IgD-negative memory B cell (primary cell): ENCODE data around the gene NPPC. TPM values are rescaled to one million over a fixed set of nuclear protein-coding genes. Genes with fewer than 3 reads are reported as not detected.
"Not testable (repeated sequence)": the region's sequence is repeated elsewhere in the genome, so short reads cannot be mapped to it uniquely, and the experiment has no call there.

Experiments
- H3K27ac Mint-ChIP-seq, 3 donors: one replicate each; pipeline ENCODE4 v1.8.0; 2020 to 2022; ENCODE audit warnings: mild to moderate bottlenecking in 3 of 3, mixed read lengths in 3 of 3, moderate library complexity in 1 of 3
- H3K27me3 Mint-ChIP-seq: one replicate; pipeline ENCODE4 v1.8.0; 2021; ENCODE audit warnings: mixed read lengths
- H3K36me3 Mint-ChIP-seq: one replicate; pipeline ENCODE4 v1.8.0; 2020; ENCODE audit warnings: mild to moderate bottlenecking, mixed read lengths
- H3K4me1 Mint-ChIP-seq, 3 donors: one replicate each; pipeline ENCODE4 v1.8.0; 2020 to 2022; ENCODE audit warnings: mixed read lengths in 3 of 3, mild to moderate bottlenecking in 1 of 3
- H3K4me3 Mint-ChIP-seq, 4 donors: one replicate each; pipeline ENCODE4 v1.8.0; 2020 to 2022; ENCODE audit warnings: mild to moderate bottlenecking in 4 of 4, mixed read lengths in 4 of 4, moderate library complexity in 3 of 4
- H3K9me3 Mint-ChIP-seq, 3 donors: one replicate each; pipeline ENCODE4 v1.8.0; 2020 to 2021; ENCODE audit warnings: mixed read lengths in 3 of 3, mild to moderate bottlenecking in 1 of 3
- polyA plus RNA-seq: library from polyadenylated mRNA; unstranded; fragments of 300-500 nt; fragmentation: Illumina TruSeq; gene quantifications from one replicate; pipeline ENCODE4 v1.2.3, GENCODE V29; 2021

The NPPC gene
- polyA plus RNA-seq = not detected

- H3K36me3 Mint-ChIP-seq = no peaks in the 10 kb centered on the region
- peaks cover 6 to 13% (median 9%) of the 10 kb centered on the region in 3 donors for H3K4me1 Mint-ChIP-seq
- peaks cover 50% of the 10 kb centered on the region for H3K27me3 Mint-ChIP-seq
- H3K27ac Mint-ChIP-seq = no peak within 1 kb of the TSS
- no peaks in the 10 kb centered on the region for H3K9me3 Mint-ChIP-seq
- H3K4me3 Mint-ChIP-seq = peak within 1 kb of the TSS; percentile 23 to 82 (median 68)
Measured at GRCh38 chr2:231926180-231926741, at the start of gene NPPC. TSS of gene NPPC (minus strand) at chr2:231926396. CDS start at chr2:231926249, 147 bp downstream.

- Mint-ChIP-seq H3K4me1 (peaks cover 0 to 8% (median 4%) of the 10 kb centered on the region in 3 donors), H3K9me3 (no peaks in the 10 kb centered on the region), H3K4me3 (no peak overlapping the region), H3K27me3 (no peaks in the 10 kb centered on the region), H3K36me3 (peaks cover under 1% of the 10 kb centered on the region), H3K27ac (no peak overlapping the region)
Measured at GRCh38 chr2:231975001-231975400, 48.8 kb upstream of the NPPC start.

DNA sequence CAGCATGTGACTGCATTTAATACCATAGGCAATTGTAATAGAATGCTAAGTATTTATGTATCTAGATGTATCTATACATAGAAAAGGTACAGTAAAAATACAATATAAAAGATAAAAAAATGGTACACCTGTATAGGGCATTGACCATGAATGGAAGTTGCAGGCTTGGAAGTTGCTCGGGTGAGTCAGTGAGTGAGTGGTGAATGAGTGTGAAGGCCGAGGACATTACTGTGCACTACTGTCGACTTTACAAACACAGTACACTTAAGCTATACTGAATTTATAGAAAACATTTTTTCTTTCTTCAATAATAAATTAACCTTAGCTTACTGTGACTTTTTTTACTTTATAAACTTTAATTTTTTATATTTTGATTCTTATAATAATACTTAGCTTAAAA is 44.3 kb upstream of the NPPC start:
- no peak overlapping the region for H3K27ac Mint-ChIP-seq
- peaks cover 7 to 11% (median 8%) of the 10 kb centered on the region in 3 donors for H3K4me1 Mint-ChIP-seq
- peaks cover 2 to 8% (median 3%) of the 10 kb centered on the region in 3 donors for H3K9me3 Mint-ChIP-seq
- no peaks in the 10 kb centered on the region for H3K27me3 Mint-ChIP-seq
- H3K36me3 Mint-ChIP-seq = peaks cover 13% of the 10 kb centered on the region
- no peak overlapping the region for H3K4me3 Mint-ChIP-seq

- peaks cover 2 to 8% (median 3%) of the 10 kb centered on the region in 3 donors for H3K9me3 Mint-ChIP-seq
- peaks cover 10 to 22% (median 21%) of the 10 kb centered on the region in 3 donors for H3K4me1 Mint-ChIP-seq
- no peaks in the 10 kb centered on the region for H3K27me3 Mint-ChIP-seq
- peak overlapping the region in 1 of 4 donors; percentile 32 for H3K4me3 Mint-ChIP-seq
- peaks cover 13% of the 10 kb centered on the region for H3K36me3 Mint-ChIP-seq
- H3K27ac Mint-ChIP-seq = no peak overlapping the region
Measured at GRCh38 chr2:231968820-231969219, 42.6 kb upstream of the NPPC start.

DNA sequence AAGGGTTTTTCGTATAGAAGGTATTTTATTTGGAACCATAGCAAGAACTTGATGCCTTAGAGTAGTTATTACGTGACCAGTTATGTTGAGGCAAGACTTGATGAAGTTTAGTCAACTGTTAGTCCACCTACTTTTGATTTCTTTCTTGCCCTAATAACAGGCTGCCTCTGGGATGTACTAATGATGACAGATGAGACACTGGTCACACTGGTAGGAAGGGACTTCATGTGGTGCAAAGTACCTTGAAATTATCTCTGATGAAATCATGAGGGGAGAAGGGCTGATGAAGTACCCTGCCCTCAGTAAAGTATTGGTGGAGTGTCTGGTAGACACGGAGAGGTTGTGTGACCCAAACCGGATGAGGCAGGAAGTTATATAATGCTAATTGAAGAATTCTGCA is 40.7 kb upstream of the NPPC start:
- Mint-ChIP-seq H3K36me3 (peaks cover 13% of the 10 kb centered on the region), H3K4me3 (peak overlapping the region in 1 of 4 donors; percentile 56), H3K27ac (peak overlapping the region in 1 of 3 donors; percentile 47), H3K27me3 (no peaks in the 10 kb centered on the region), H3K4me1 (peaks cover 19 to 32% (median 31%) of the 10 kb centered on the region in 3 donors), H3K9me3 (peaks cover 2 to 8% (median 3%) of the 10 kb centered on the region in 3 donors)

DNA sequence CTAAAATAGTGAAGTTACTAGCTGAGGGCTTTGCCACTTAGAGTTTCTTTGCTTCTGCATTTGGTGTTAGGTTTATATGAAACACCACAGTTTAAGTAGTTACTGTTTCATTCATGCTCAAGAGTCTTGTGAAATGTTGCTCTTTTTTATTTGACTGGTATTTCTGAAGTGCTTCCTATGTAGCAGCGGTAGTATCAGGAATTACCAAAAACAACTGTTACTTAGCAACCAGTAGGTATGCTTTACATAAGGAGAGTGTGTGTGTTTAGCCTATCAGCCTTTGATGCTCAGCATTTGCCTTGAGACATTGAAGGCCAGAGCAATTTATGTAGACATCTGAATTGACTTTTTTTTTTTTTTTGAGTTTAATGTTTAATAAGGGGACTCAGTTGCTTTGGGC is 38.9 kb upstream of the NPPC start:
- H3K9me3 Mint-ChIP-seq = peaks cover 2 to 8% (median 3%) of the 10 kb centered on the region in 3 donors
- peaks cover 2% of the 10 kb centered on the region for H3K27me3 Mint-ChIP-seq
- peaks cover 15% of the 10 kb centered on the region for H3K36me3 Mint-ChIP-seq
- H3K4me3 Mint-ChIP-seq = peak overlapping the region in 1 of 4 donors; percentile 82
- H3K4me1 Mint-ChIP-seq = peaks cover 23 to 38% (median 31%) of the 10 kb centered on the region in 3 donors
- H3K27ac Mint-ChIP-seq = peak overlapping the region in 1 of 3 donors; percentile 87

DNA sequence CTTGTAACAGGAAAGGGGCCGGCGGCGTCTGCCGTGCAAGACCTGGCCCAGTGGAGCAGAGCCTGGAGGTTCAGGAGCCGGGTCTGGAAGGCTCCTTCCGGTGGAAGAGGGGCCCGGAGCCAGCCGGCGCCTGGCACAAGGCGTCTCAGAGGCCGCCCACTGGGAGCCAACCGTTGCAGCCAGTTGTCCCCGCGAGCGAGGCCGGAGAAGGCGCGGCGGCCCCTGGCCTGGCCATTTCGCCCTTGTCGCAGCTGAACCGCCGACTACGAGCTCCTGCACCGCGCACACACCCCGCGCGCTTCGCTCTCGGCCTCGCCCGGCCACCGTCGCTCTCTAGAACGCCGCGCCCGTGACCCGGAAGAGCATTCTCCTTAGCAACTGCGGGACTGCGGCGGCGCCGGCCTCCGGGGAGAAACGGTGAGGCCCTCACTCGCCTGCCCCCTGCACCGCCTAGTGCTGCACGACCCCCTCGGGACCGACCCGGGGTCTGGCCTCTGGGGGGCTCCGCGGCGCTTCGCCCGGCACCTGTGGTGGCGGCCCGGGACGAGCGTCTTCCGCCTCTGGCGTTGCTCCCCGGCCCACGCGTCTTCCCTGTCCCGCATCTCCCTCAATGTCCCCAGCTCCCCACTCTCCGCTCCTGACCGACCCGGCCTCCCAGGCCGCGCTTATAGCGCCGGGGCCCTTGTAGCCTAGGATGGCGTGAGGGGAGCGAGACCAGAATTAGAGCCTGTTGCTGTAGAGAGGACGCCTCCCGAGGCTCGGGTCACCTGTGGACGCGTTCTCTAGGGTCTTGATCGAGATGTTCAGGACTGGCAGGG is 35.4 kb upstream of the NPPC start, which contains the start of gene DIS3L2:
Gene DIS3L2, plus strand, starts transcription at position 365 of the 818 bp plus-strand sequence. CDS start 53,215 bp downstream, outside the sequence.
- Mint-ChIP-seq H3K27me3 (peaks cover 5% of the 10 kb centered on the region), H3K4me3 (peak within 1 kb of the TSS; percentile 94 to 99 (median 97)), H3K36me3 (peaks cover 2% of the 10 kb centered on the region), H3K27ac (peak within 1 kb of the TSS; percentile 69 to 94 (median 92)), H3K9me3 (no peaks in the 10 kb centered on the region), H3K4me1 (peaks cover 20 to 28% (median 24%) of the 10 kb centered on the region in 3 donors)

GRCh38 chr2:231960810-231961348 is 34.7 kb upstream of the NPPC start:
- H3K4me1 Mint-ChIP-seq = peaks cover 20 to 28% (median 24%) of the 10 kb centered on the region in 3 donors
- peak overlapping the region; percentile 69 to 92 (median 89) for H3K27ac Mint-ChIP-seq
- peak overlapping the region; percentile 94 to 99 (median 97) for H3K4me3 Mint-ChIP-seq
- peaks cover 2% of the 10 kb centered on the region for H3K36me3 Mint-ChIP-seq
- peaks cover 5% of the 10 kb centered on the region for H3K27me3 Mint-ChIP-seq
- no peaks in the 10 kb centered on the region for H3K9me3 Mint-ChIP-seq

DNA sequence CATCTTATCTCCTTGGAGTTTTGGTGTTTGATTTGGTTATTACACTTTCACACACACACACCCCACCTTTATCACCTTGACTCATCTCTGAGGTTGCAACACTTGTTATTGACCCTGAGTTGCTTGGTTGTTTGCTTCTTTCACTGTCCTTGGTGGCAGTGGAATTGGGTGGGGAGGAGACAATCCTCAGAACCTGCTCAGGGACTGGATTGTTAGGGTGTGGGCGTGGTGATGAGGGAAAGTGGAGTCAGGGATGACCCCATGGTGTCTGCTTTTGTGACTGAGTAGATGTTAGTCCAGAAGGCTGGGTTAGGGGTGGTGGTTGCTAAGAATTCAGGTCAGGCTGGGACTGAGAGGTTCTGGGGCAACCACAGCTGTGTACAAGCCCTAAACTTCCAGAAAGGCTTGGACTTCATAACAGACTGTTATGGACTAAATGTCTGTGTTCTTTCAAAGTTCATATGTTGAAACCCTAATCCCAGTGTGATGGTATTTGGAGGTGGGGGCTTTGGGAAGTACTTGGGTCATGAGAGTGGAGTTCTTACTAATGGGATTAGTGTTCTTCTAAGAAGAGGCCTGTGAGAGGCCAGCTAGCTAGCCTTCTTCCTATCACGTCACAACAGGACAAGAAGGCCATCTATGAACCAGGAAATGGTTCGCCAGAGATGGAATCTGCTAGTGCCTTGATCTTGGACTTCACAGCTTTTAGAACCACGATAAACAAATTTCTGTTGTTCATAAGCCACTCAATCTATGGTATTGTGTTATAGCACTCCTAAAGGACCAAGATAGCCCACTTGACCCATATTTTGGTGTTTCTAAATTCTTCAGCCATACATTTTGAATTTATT is 31.9 kb upstream of the NPPC start:
- H3K27ac Mint-ChIP-seq = peak overlapping the region in 1 of 3 donors; percentile 5
- H3K4me1 Mint-ChIP-seq = peaks cover 6 to 12% (median 12%) of the 10 kb centered on the region in 3 donors
- peaks cover 8% of the 10 kb centered on the region for H3K27me3 Mint-ChIP-seq
- no peaks in the 10 kb centered on the region for H3K9me3 Mint-ChIP-seq
- peak overlapping the region in 1 of 4 donors; percentile 61 for H3K4me3 Mint-ChIP-seq
- peaks cover 2% of the 10 kb centered on the region for H3K36me3 Mint-ChIP-seq

GRCh38 chr2:231955758-231956472 is 29.7 kb upstream of the NPPC start:
- peaks cover 0 to 3% (median 3%) of the 10 kb centered on the region in 3 donors for H3K4me1 Mint-ChIP-seq
- peaks cover 0 to 6% (median 0%) of the 10 kb centered on the region in 3 donors for H3K9me3 Mint-ChIP-seq
- H3K36me3 Mint-ChIP-seq = peaks cover under 1% of the 10 kb centered on the region
- H3K4me3 Mint-ChIP-seq = no peak overlapping the region
- no peak overlapping the region for H3K27ac Mint-ChIP-seq
- peaks cover 8% of the 10 kb centered on the region for H3K27me3 Mint-ChIP-seq

- H3K36me3 Mint-ChIP-seq = no peaks in the 10 kb centered on the region
Measured at GRCh38 chr2:231951452-231952035, 25.3 kb upstream of the NPPC start.

GRCh38 chr2:231947694-231948093 is 21.5 kb upstream of the NPPC start:
- Mint-ChIP-seq H3K27ac (no peak overlapping the region), H3K36me3 (no peaks in the 10 kb centered on the region), H3K9me3 (peaks cover 0 to 6% (median 0%) of the 10 kb centered on the region in 3 donors), H3K4me1 (no peaks in the 10 kb centered on the region), H3K27me3 (peaks cover 5% of the 10 kb centered on the region), H3K4me3 (no peak overlapping the region)

More at GRCh38 chr2:231951452-231952035, 25.3 kb upstream of the NPPC start:
- no peaks in the 10 kb centered on the region for H3K4me1 Mint-ChIP-seq
- peaks cover 0 to 6% (median 0%) of the 10 kb centered on the region in 3 donors for H3K9me3 Mint-ChIP-seq
- peak overlapping the region in 1 of 3 donors; percentile 39 for H3K27ac Mint-ChIP-seq
- H3K4me3 Mint-ChIP-seq = no peak overlapping the region
- peaks cover 5% of the 10 kb centered on the region for H3K27me3 Mint-ChIP-seq

DNA sequence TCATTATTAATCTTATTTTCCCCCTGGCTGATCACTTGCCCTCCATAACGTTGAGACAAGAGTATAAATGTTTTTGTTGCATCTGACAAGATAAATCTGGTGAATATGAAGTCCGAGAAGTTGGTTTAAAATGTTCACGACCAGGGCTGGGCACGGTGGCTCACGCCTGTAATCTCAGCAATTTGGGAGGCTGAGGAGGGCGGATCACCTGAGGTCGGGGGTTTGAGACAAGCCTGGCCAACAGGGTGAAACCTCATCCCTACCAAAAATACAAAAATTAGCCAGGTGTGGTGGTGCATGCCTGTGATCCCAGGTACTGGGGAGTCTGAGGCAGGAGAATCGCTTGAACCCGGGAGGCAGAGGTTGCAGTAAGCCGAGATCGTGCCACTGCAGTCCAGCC is 20.9 kb upstream of the NPPC start:
- H3K9me3 Mint-ChIP-seq, H3K27ac Mint-ChIP-seq, H3K36me3 Mint-ChIP-seq, H3K27me3 Mint-ChIP-seq, H3K4me3 Mint-ChIP-seq, H3K4me1 Mint-ChIP-seq: not testable (repeated sequence)
